ENCODE data around the gene TRA2A. TPM values are rescaled to one million over a fixed set of nuclear protein-coding genes. Genes with fewer than 3 reads are reported as not detected.

Gene TRA2A
- total and polyA plus RNA-seq, 2 of the 13 experiments (the other 11 are each of a cell fraction or from before 2014, with no cell fraction given): 39.1 to 41.6 TPM

DNA sequence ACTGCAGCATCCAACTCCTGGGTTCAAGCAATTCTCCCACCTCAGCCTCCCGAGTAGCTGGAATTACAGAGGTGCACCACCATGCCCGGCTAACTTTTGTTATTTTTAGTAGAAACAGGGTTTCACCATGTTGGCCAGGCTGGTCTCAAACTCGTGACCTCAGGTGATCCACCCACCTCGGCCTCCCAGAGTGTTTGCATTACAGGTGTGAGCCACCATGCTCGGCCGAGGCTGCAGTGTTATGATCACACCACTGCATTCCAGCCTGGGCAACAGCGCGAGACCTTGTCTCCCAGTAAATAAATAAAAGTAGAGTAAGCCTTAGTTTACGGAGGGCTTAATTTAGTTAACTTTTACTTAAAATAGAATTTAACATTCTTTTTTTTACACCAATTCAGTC is 37.8 kb downstream of the TRA2A start:
- H3K9ac ChIP-seq (ENCODE audit: insufficient read depth, low read depth, low read length): no peak overlapping the region
- H3K4me1 ChIP-seq (ENCODE audit: insufficient read depth, low read length): peaks cover 27% of the 10 kb centered on the region
- no peak overlapping the region for H3K4me2 ChIP-seq (ENCODE audit: low read depth, low read length)
- no peak overlapping the region for H3K4me3 ChIP-seq (replicated peaks in 1 of 3; ENCODE audit: insufficient read depth in 1 of 3, low read depth in 2 of 3, low read length in 3 of 3)
- no peak overlapping the region for H2AFZ ChIP-seq (ENCODE audit: low read length)
- no peak overlapping the region for H3K27ac ChIP-seq (ENCODE audit: extremely low read length, insufficient read depth, low read length)
- DNase-seq (ENCODE audit: low spot score) (no peak), FAIRE-seq (no peak), ATAC-seq (no peak; the same call in 2 of the 3 replicates)
- BruUV-seq (replicated peaks): no TSS peak
- WGBS (ENCODE audit: low lambda C conversion rate): 80% methylated on average over 9 of the region's 9 CpGs
- H3K9me3 ChIP-seq (ENCODE audit: low read length): no peaks in the 10 kb centered on the region
- intact Hi-C loops (cut with micrococcal nuclease; ENCODE audit: unreplicated experiment): no loop called here
- no peaks in the 10 kb centered on the region for H3K36me3 ChIP-seq (replicated peaks in 1 of 2; ENCODE audit: control insufficient read depth in 1 of 2, insufficient read depth in 2 of 2, low read length in 2 of 2)
- CTCF ChIA-PET (ENCODE audit: low intra/inter-chr PET ratio, low total read pairs): no interaction called here
- peaks cover 5% of the 10 kb centered on the region for H3K79me2 ChIP-seq (ENCODE audit: insufficient read depth, low read length)
- H3K27me3 ChIP-seq (ENCODE audit: control insufficient read depth in 1 of 2, insufficient read depth in 2 of 2, low read length in 2 of 2): no peaks in the 10 kb centered on the region
- POLR2A ChIA-PET: no interaction called here
- TF ChIP-seq, protein P1, sequence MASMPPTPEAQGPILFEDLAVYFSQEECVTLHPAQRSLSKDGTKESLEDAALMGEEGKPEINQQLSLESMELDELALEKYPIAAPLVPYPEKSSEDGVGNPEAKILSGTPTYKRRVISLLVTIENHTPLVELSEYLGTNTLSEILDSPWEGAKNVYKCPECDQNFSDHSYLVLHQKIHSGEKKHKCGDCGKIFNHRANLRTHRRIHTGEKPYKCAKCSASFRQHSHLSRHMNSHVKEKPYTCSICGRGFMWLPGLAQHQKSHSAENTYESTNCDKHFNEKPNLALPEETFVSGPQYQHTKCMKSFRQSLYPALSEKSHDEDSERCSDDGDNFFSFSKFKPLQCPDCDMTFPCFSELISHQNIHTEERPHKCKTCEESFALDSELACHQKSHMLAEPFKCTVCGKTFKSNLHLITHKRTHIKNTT (CRISPR knock-in tag; IDR thresholded peaks at IDR 0.05): no peak
- TF ChIP-seq RNF2 (conservative IDR thresholded peaks at IDR 0.05; ENCODE audit: low read depth): no peak
- TF ChIP-seq ZNF460 (CRISPR knock-in tag; IDR thresholded peaks at IDR 0.05; ENCODE audit: borderline replicate concordance): peak; percentile 74
- no peak for TF ChIP-seq SOX5 (CRISPR knock-in tag; IDR thresholded peaks at IDR 0.05; ENCODE audit: borderline replicate concordance)
- peak; percentile 54 for TF ChIP-seq TEAD3 (CRISPR knock-in tag; optimal IDR thresholded peaks at IDR 0.05; ENCODE audit: borderline replicate concordance)
- TF ChIP-seq YY1 (IDR thresholded peaks at IDR 0.05; ENCODE audit: insufficient read depth, insufficient replicate concordance, low read depth, low read length): no peak
- no peaks in the 10 kb centered on the region for H4K20me1 ChIP-seq (ENCODE audit: insufficient read depth, low read length)
- in situ Hi-C loops (cut with HindIII; ENCODE audit: extremely low pct_ligation_motif_present, low pct_unique_long_range_greater_than_20kb): no loop called here

DNA sequence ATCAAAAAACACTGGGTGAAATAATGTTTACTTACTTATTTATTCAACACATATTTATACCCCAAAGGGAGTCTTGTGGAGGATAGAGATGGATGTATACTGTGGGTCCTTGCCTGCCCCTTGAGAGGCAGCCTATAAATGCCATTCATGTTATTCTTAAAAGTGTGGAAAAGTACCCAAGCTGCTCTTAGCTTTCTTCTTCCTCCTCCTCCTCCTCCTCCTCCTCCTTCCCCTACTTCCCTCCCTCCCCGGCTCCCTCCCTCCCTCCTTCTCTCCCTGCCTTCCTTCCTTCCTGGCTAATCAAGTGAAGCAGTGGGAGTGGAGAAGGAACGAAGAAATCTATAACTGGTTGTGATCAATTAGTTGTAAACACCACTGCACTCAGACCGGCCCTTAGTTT is 40.3 kb downstream of the TRA2A start:
- Histone ChIP-seq H3K36me3 (replicated peaks in 1 of 2; ENCODE audit: control insufficient read depth in 1 of 2, insufficient read depth in 2 of 2, low read length in 2 of 2) (no peaks in the 10 kb centered on the region), H3K4me3 (replicated peaks in 1 of 3; ENCODE audit: insufficient read depth in 1 of 3, low read depth in 2 of 3, low read length in 3 of 3) (peak overlapping the region in 2 of 3 experiments; percentile 66 to 71; a peak in 3 of 6 replicates), H3K27me3 (ENCODE audit: control insufficient read depth in 1 of 2, insufficient read depth in 2 of 2, low read length in 2 of 2) (no peaks in the 10 kb centered on the region), H3K4me1 (ENCODE audit: insufficient read depth, low read length) (peaks cover 24% of the 10 kb centered on the region), H3K27ac (ENCODE audit: extremely low read length, insufficient read depth, low read length) (no peak overlapping the region), H4K20me1 (ENCODE audit: insufficient read depth, low read length) (no peaks in the 10 kb centered on the region), H3K9ac (ENCODE audit: insufficient read depth, low read depth, low read length) (no peak overlapping the region), H3K9me3 (ENCODE audit: low read length) (no peaks in the 10 kb centered on the region), H2AFZ (ENCODE audit: low read length) (no peak overlapping the region), H3K4me2 (ENCODE audit: low read depth, low read length) (peak overlapping the region; percentile 84), H3K79me2 (ENCODE audit: insufficient read depth, low read length) (peaks cover 5% of the 10 kb centered on the region)
- in situ Hi-C loops (cut with HindIII; ENCODE audit: extremely low pct_ligation_motif_present, low pct_unique_long_range_greater_than_20kb) (no loop called here), intact Hi-C loops (cut with micrococcal nuclease; ENCODE audit: unreplicated experiment) (no loop called here)
- POLR2A ChIA-PET: interaction anchor here (1.1 to 2.4 kb wide), 2 partner anchors 18 to 24 kb away, joined by 3 to 8 read pairs; no protein-coding TSS in a partner anchor
- ATAC-seq: no peak
- DNase-seq (ENCODE audit: low spot score): no peak
- peak; percentile 50 for TF ChIP-seq PCBP2 (optimal IDR thresholded peaks at IDR 0.05; ENCODE audit: low read depth, low read length, poor library complexity, severe bottlenecking)
- TF ChIP-seq MIER2 (CRISPR knock-in tag; IDR thresholded peaks at IDR 0.05): no peak
- CTCF ChIA-PET (ENCODE audit: low intra/inter-chr PET ratio, low total read pairs): no interaction called here
- no peak for FAIRE-seq
- no TSS peak for BruUV-seq (replicated peaks)
- 84% methylated on average over 3 of the region's 3 CpGs for WGBS (ENCODE audit: low lambda C conversion rate)

Measured in HepG2 (cell line).